Measurements from ENCODE around the gene METTL2B. TPM values are rescaled to one million over a fixed set of nuclear protein-coding genes. Genes with fewer than 3 reads are reported as not detected.
A peak's percentile ranks its signal among the peaks of the same experiment; 100 is the strongest.
"Not testable (repeated sequence)": the region's sequence is repeated elsewhere in the genome, so short reads cannot be mapped to it uniquely, and the experiment has no call there.

The METTL2B gene
- total RNA-seq, 4 donors from 2014 or later: 21.2 to 26.4 (median 22.7) TPM

GRCh38 chr7:128526062-128526466, 49.5 kb downstream of the METTL2B start:
- whole genome bisulfite sequencing: 39% methylated on average over 3 of the region's 3 CpGs
- peaks cover 35% of the 10 kb centered on the region for H3K4me1 ChIP-seq
- H3K27ac ChIP-seq; H3K4me3 ChIP-seq; H3K27me3 ChIP-seq; H3K36me3 ChIP-seq; H3K9me3 ChIP-seq; DNase-seq (ENCODE audit: low spot score in 2 of 2): not testable (repeated sequence)

DNA sequence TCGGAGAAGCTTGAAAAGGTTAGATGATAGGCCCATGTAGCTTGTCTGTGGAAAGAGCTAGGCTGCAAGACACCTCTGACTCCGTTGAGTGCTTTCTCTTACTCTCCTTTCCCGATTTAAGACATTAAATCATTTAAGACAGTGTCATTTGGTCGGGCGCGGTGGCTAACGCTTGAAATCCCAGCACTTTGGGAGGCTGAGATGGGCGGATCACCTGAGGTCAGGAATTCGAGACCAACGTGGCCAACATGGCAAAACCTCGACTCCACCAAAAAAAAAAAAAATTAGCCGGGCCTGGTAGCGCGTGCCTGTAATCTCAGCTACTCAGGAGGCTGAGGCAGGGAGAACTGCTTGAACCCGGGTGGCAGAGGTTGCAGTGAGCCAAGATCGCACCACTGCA, 52.6 kb downstream of the METTL2B start:
- H3K4me1 ChIP-seq: peaks cover 30% of the 10 kb centered on the region
- H3K27ac ChIP-seq; H3K9me3 ChIP-seq; H3K36me3 ChIP-seq; H3K4me3 ChIP-seq; DNase-seq (ENCODE audit: low spot score in 2 of 2); H3K27me3 ChIP-seq: not testable (repeated sequence)
- WGBS: 91% methylated on average over 16 of the region's 16 CpGs

- Histone ChIP-seq H3K4me3 (peak overlapping the region; percentile 73), H3K27ac (peak overlapping the region; percentile 99), H3K4me1 (peaks cover 30% of the 10 kb centered on the region)
- not testable (repeated sequence) for H3K36me3 ChIP-seq; H3K27me3 ChIP-seq; H3K9me3 ChIP-seq; DNase-seq (ENCODE audit: low spot score in 2 of 2)
- WGBS: 12% methylated on average over 8 of the region's 50 CpGs
Observed at GRCh38 chr7:128530121-128530854, 53.7 kb downstream of the METTL2B start.

GRCh38 chr7:128530855-128531104, 54.2 kb downstream of the METTL2B start:
- H3K36me3 ChIP-seq: peaks cover 3% of the 10 kb centered on the region
- H3K4me3 ChIP-seq: peak overlapping the region; percentile 73
- H3K9me3 ChIP-seq: no peaks in the 10 kb centered on the region
- peaks cover 25% of the 10 kb centered on the region for H3K4me1 ChIP-seq
- DNase-seq (ENCODE audit: low spot score in 2 of 2): peak; percentile 76 to 80
- TF ChIP-seq POLR2AphosphoS5 (IDR thresholded peaks at IDR 0.05) (no peak), CTCF (IDR thresholded peaks at IDR 0.05) (no peak)
- peak overlapping the region; percentile 99 for H3K27ac ChIP-seq
- WGBS: no CpG with 5 or more reads among the region's 38 CpGs
- H3K27me3 ChIP-seq: no peaks in the 10 kb centered on the region

- WGBS: 0% methylated on average over 12 of the region's 92 CpGs
- DNase-seq (ENCODE audit: low spot score in 2 of 2): peak; percentile 87 to 91
- not testable (repeated sequence) for H3K27me3 ChIP-seq, H3K36me3 ChIP-seq, H3K9me3 ChIP-seq
- Histone ChIP-seq H3K27ac (peak overlapping the region; percentile 99), H3K4me3 (peak overlapping the region; percentile 73), H3K4me1 (peaks cover 25% of the 10 kb centered on the region)
- TF ChIP-seq POLR2A (IDR thresholded peaks at IDR 0.05): peak in 1 of 2 donors; percentile 43
Observed at GRCh38 chr7:128531105-128531954, 54.8 kb downstream of the METTL2B start.

- WGBS: under 1% methylated on average over 21 of the region's 35 CpGs
- Histone ChIP-seq H3K4me3 (peak overlapping the region; percentile 73), H3K4me1 (peaks cover 26% of the 10 kb centered on the region), H3K27ac (peak overlapping the region; percentile 99)
- peak; percentile 81 to 84 for DNase-seq (ENCODE audit: low spot score in 2 of 2)
- not testable (repeated sequence) for H3K36me3 ChIP-seq, H3K27me3 ChIP-seq, H3K9me3 ChIP-seq
Observed at GRCh38 chr7:128531955-128532478, 55.5 kb downstream of the METTL2B start.

DNA sequence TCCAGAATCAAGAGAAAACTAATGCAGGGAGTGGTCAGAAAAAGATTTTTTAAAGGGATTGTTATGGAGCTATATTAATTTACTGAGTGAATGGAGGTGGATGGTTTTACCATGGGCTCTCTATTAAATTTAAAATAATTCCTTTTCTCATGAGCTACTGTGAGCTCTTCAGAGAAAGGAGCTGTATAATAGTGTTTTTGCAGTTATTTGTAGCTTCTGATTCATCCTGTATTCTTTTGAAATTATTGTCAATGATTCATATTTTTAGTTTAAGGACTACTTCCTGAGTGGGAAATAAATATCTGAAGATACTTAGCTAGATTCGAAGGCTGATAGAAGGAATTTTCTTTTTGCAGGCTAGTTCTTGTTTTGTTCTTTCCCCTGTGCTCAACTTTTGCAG, 56.4 kb downstream of the METTL2B start:
- Histone ChIP-seq H3K4me3 (peak overlapping the region; percentile 73), H3K4me1 (peaks cover 27% of the 10 kb centered on the region), H3K27ac (peak overlapping the region; percentile 18)
- DNase-seq (ENCODE audit: low spot score in 2 of 2); H3K9me3 ChIP-seq; H3K36me3 ChIP-seq; H3K27me3 ChIP-seq: not testable (repeated sequence)
- 14% methylated on average over 1 of the region's 1 CpG for WGBS

DNA sequence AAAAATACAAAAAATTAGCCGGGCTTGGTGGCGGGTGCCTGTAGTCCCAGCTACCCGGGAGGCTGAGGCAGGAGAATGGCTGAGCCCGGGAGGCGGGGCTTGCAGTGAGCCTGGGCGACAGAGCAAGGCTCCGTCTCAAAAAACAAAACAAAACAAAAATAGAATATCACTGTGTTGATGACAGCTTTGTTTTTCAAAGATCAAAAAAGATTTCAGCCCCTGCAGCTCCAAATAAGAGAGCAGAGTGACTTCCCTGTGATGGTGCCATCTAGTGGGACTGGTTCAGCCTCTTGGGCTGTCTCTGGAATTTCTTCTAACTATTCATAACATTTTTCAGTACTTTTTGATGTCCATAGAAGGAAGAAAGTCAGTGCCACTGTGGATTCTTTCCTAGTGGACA, 60.9 kb downstream of the METTL2B start:
- peak in 1 of 2 donors; percentile 22 for DNase-seq (ENCODE audit: low spot score in 2 of 2)
- H3K27me3 ChIP-seq, H3K9me3 ChIP-seq, H3K4me3 ChIP-seq, H3K27ac ChIP-seq: not testable (repeated sequence)
- Histone ChIP-seq H3K36me3 (peaks cover 15% of the 10 kb centered on the region), H3K4me1 (peaks cover 17% of the 10 kb centered on the region)
- WGBS: 39% methylated on average over 7 of the region's 7 CpGs
- peak in 1 of 2 donors; percentile 25 for TF ChIP-seq CTCF (IDR thresholded peaks at IDR 0.05)

- 61% methylated on average over 2 of the region's 2 CpGs for WGBS
- not testable (repeated sequence) for H3K4me3 ChIP-seq; H3K9me3 ChIP-seq; DNase-seq (ENCODE audit: low spot score in 2 of 2); H3K27ac ChIP-seq; H3K4me1 ChIP-seq; H3K27me3 ChIP-seq
- peaks cover 34% of the 10 kb centered on the region for H3K36me3 ChIP-seq
Observed at GRCh38 chr7:128542530-128542929, 66.0 kb downstream of the METTL2B start.

GRCh38 chr7:128543300-128543699, 66.8 kb downstream of the METTL2B start:
- H3K4me1 ChIP-seq; H3K4me3 ChIP-seq; H3K27ac ChIP-seq; H3K9me3 ChIP-seq; H3K27me3 ChIP-seq; DNase-seq (ENCODE audit: low spot score in 2 of 2): not testable (repeated sequence)
- no CpG with 5 or more reads among the region's 1 CpG for WGBS
- H3K36me3 ChIP-seq: peaks cover 41% of the 10 kb centered on the region

- peaks cover 33% of the 10 kb centered on the region for H3K36me3 ChIP-seq
- not testable (repeated sequence) for H3K9me3 ChIP-seq; H3K27me3 ChIP-seq; H3K4me3 ChIP-seq; H3K4me1 ChIP-seq; DNase-seq (ENCODE audit: low spot score in 2 of 2); H3K27ac ChIP-seq
- 98% methylated on average over 9 of the region's 9 CpGs for WGBS
Observed at GRCh38 chr7:128546319-128546851, 69.8 kb downstream of the METTL2B start.

Data from suprapubic skin (tissue), 4 donors.